ENCODE measurements around the gene EVI5.
"Not testable (repeated sequence)": the region's sequence is repeated elsewhere in the genome, so short reads cannot be mapped to it uniquely, and the experiment has no call there.

Gene EVI5

GRCh38 chr1:92690212-92690906 is 94.5 kb downstream of the EVI5 start:
- DNase-seq (ENCODE audit: low read depth), result no peak

GRCh38 chr1:92679980-92680379 is 104.9 kb downstream of the EVI5 start:
- DNase-seq (ENCODE audit: low read depth), result no peak

GRCh38 chr1:92663775-92664174 is 121.1 kb downstream of the EVI5 start:
- DNase-seq (ENCODE audit: low read depth), result no peak

- no peak for DNase-seq (ENCODE audit: low read depth)
Observed at GRCh38 chr1:92662048-92662447, 122.9 kb downstream of the EVI5 start.

GRCh38 chr1:92657701-92658100 is 127.2 kb downstream of the EVI5 start:
- DNase-seq (ENCODE audit: low read depth), result no peak

- DNase-seq (ENCODE audit: low read depth), result no peak
Observed at GRCh38 chr1:92655197-92655801, 129.6 kb downstream of the EVI5 start.

GRCh38 chr1:92653605-92654381 is 131.1 kb downstream of the EVI5 start:
- DNase-seq (ENCODE audit: low read depth), result no peak

GRCh38 chr1:92640686-92641085 is 144.2 kb downstream of the EVI5 start:
- not testable (repeated sequence) for DNase-seq (ENCODE audit: low read depth)

GRCh38 chr1:92638498-92638897 is 146.4 kb downstream of the EVI5 start:
- DNase-seq (ENCODE audit: low read depth), result no peak

- DNase-seq (ENCODE audit: low read depth), result not testable (repeated sequence)
Observed at GRCh38 chr1:92635203-92635602, 149.7 kb downstream of the EVI5 start.

- no peak for DNase-seq (ENCODE audit: low read depth)
Observed at GRCh38 chr1:92623187-92623778, 161.6 kb downstream of the EVI5 start.

- DNase-seq (ENCODE audit: low read depth), result no peak
Observed at GRCh38 chr1:92619466-92620189, 165.3 kb downstream of the EVI5 start.

GRCh38 chr1:92601044-92601443 is 183.9 kb downstream of the EVI5 start:
- DNase-seq (ENCODE audit: low read depth), result no peak

- DNase-seq (ENCODE audit: low read depth), result no peak
Observed at GRCh38 chr1:92599184-92599583, 185.7 kb downstream of the EVI5 start.

- not testable (repeated sequence) for DNase-seq (ENCODE audit: low read depth)
Observed at GRCh38 chr1:92589361-92589760, 195.5 kb downstream of the EVI5 start.

- no peak for DNase-seq (ENCODE audit: low read depth)
Observed at GRCh38 chr1:92587445-92587844, 197.5 kb downstream of the EVI5 start.

GRCh38 chr1:92585831-92586230 is 199.1 kb downstream of the EVI5 start:
- DNase-seq (ENCODE audit: low read depth), result no peak

GRCh38 chr1:92584810-92585209 is 200.1 kb downstream of the EVI5 start:
- DNase-seq (ENCODE audit: low read depth), result not testable (repeated sequence)

GRCh38 chr1:92583821-92584760 is 200.8 kb downstream of the EVI5 start:
- DNase-seq (ENCODE audit: low read depth), result no peak

- DNase-seq (ENCODE audit: low read depth), result peak; percentile 11
Observed at GRCh38 chr1:92577261-92577895, 207.5 kb downstream of the EVI5 start.

Measured in GM04503 (cell line).